ENCODE data around the gene GAP43. TPM values are rescaled to one million over a fixed set of nuclear protein-coding genes. Genes with fewer than 3 reads are reported as not detected.

GAP43 gene
- total and polyA plus RNA-seq, 4 donors: 0.06 to 0.60 (median 0.19) TPM

DNA sequence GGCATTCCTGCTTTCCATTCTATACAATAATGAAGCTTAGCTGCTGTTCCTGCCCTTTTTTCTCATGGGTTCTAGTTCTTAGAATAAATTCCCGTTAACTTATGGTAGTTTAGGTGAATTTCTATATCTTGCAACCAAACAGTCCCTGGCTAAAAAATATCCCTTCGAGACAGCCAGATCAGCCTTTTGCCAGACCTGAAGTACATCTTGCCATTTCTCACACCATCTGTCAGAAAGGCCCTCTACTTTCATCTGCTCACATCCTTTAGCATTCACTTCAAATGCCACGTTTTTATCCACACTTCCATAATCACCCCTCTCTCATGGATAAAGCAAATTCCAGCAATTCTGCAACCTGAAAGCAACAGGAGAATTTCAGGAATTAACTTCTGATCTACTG is 145.4 kb downstream of the GAP43 start:
- ATAC-seq (ENCODE audit: insufficient read depth, low FRiP score): no peak
- H3K4me1 ChIP-seq (ENCODE audit: control insufficient read depth in 5 of 5, insufficient read depth in 5 of 5, low read length in 5 of 5): no peaks in the 10 kb centered on the region
- no peak overlapping the region for H3K9ac ChIP-seq (ENCODE audit: insufficient read depth in 1 of 2, low read length in 2 of 2)
- H3K27me3 ChIP-seq (ENCODE audit: control insufficient read depth in 3 of 3, insufficient read depth in 3 of 3, low read length in 2 of 3): no peaks in the 10 kb centered on the region
- H3K27ac ChIP-seq (ENCODE audit: low read depth in 1 of 2, low read length in 1 of 2): no peak overlapping the region
- no peak overlapping the region for H3K4me3 ChIP-seq
- DNase-seq: no peak
- 73 to 84% methylated on average over 3 of the region's 3 CpGs for WGBS, 2 donors
- TF ChIP-seq, protein P1, sequence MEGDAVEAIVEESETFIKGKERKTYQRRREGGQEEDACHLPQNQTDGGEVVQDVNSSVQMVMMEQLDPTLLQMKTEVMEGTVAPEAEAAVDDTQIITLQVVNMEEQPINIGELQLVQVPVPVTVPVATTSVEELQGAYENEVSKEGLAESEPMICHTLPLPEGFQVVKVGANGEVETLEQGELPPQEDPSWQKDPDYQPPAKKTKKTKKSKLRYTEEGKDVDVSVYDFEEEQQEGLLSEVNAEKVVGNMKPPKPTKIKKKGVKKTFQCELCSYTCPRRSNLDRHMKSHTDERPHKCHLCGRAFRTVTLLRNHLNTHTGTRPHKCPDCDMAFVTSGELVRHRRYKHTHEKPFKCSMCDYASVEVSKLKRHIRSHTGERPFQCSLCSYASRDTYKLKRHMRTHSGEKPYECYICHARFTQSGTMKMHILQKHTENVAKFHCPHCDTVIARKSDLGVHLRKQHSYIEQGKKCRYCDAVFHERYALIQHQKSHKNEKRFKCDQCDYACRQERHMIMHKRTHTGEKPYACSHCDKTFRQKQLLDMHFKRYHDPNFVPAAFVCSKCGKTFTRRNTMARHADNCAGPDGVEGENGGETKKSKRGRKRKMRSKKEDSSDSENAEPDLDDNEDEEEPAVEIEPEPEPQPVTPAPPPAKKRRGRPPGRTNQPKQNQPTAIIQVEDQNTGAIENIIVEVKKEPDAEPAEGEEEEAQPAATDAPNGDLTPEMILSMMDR (IDR thresholded peaks at IDR 0.05; ENCODE audit: control extremely low read depth, extremely low read depth): no peak
- H3K36me3 ChIP-seq (ENCODE audit: control insufficient read depth in 4 of 4, insufficient read depth in 4 of 4, low read length in 4 of 4): no peaks in the 10 kb centered on the region
- no peaks in the 10 kb centered on the region for H3K9me3 ChIP-seq (ENCODE audit: control insufficient read depth in 4 of 4, insufficient read depth in 3 of 4, low read length in 3 of 4)
